Endothelial cell of umbilical vein (primary cell): ENCODE measurements around the gene SLC35E4. TPM values are rescaled to one million over a fixed set of nuclear protein-coding genes. Genes with fewer than 3 reads are reported as not detected.

Source experiments
- BruUV-seq: library from RNA; stranded (reverse); fragments of 400-500 nt; replicated peaks from 2 replicates; lab custom pipeline; 2021; lab: Mats Ljungman, UMichigan
- CTCF ChIA-PET: fragments of 300-600, 350-600 bp; sonication (Branson Sonifier 250); formaldehyde crosslinking; loops from one replicate; lab custom pipeline; 2021; ENCODE audit warnings: antibody characterized with exemption, inconsistent platforms; lab: Charles Lee
- POLR2A ChIA-PET: fragments of 300-600, 350-600 bp; sonication (Branson Sonifier 250); formaldehyde crosslinking; loops from one replicate; lab custom pipeline; 2021; ENCODE audit warnings: antibody characterized with exemption, inconsistent platforms; lab: Charles Lee
- DNase-seq: peaks from one replicate; pipeline ENCODE4 v3.0.0-alpha.2; 2011; ENCODE audit warnings: low read depth, low spot score
- FAIRE-seq: peaks from 2 replicates; lab custom pipeline; 2011; peaks lifted over from hg19 to GRCh38; lab: Jason Lieb, UNC
- H2AFZ ChIP-seq: 2 replicates; pipeline ENCODE4 v1.6.0; 2012; ENCODE audit warnings: low read depth, low read length, control low read depth, inconsistent platforms
- H3K27ac ChIP-seq: 2 replicates; pipeline ENCODE4 v1.5.1; 2011; ENCODE audit warnings: low read depth, mild to moderate bottlenecking, control low read depth, low read length, moderate library complexity; ENCODE audit not compliant: insufficient read depth
- H3K27me3 ChIP-seq, 2 experiments: 2 replicates each; pipeline versions ENCODE4 v1.6.0 to v1.6.1; 2011; ENCODE audit warnings: low read length in 2 of 2, mixed read lengths in 1 of 2; ENCODE audit not compliant: control insufficient read depth in 2 of 2, insufficient read depth in 2 of 2
- H3K36me3 ChIP-seq, 2 experiments: 2 replicates in 1 of 2; 3 replicates in 1 of 2; pipeline ENCODE4 v1.5.1; 2011; ENCODE audit warnings: low read length in 2 of 2, mild to moderate bottlenecking in 1 of 2, moderate library complexity in 1 of 2; ENCODE audit not compliant: control insufficient read depth in 2 of 2, insufficient read depth in 2 of 2; ENCODE audit errors: extremely low read depth in 1 of 2
- H3K4me1 ChIP-seq: 3 replicates; pipeline ENCODE4 v1.5.1; 2011; ENCODE audit warnings: mild to moderate bottlenecking, low read length; ENCODE audit not compliant: control insufficient read depth, insufficient read depth; ENCODE audit errors: extremely low read depth
- H3K4me2 ChIP-seq: 2 replicates; pipeline ENCODE4 v1.6.1; 2011; ENCODE audit warnings: low read length, control low read depth, mixed read lengths; ENCODE audit not compliant: insufficient read depth
- H3K4me3 ChIP-seq, 3 experiments: fragments of 200-600 bp in 1 of 3; sonication (generic), shearing (Covaris generic) in 1 of 3; replicated peaks in 1 of 3; 2 replicates each; pipeline ENCODE4 v1.5.1; 2011 to 2016; ENCODE audit warnings: control low read depth in 3 of 3, low read length in 3 of 3, mild to moderate bottlenecking in 2 of 3, inconsistent platforms in 1 of 3, low read depth in 1 of 3, moderate library complexity in 1 of 3; ENCODE audit not compliant: insufficient read depth in 1 of 3
- H3K79me2 ChIP-seq: 2 replicates; pipeline ENCODE4 v1.6.0; 2012; ENCODE audit warnings: low read length, inconsistent platforms; ENCODE audit not compliant: control insufficient read depth, insufficient read depth
- H3K9ac ChIP-seq: replicated peaks from 2 replicates; pipeline ENCODE3; 2011; ENCODE audit warnings: low read length, control low read depth; ENCODE audit not compliant: insufficient read depth; ENCODE audit errors: extremely low read depth
- H3K9me1 ChIP-seq: replicated peaks from 3 replicates; pipeline ENCODE4 v1.6.0; 2011; ENCODE audit warnings: mild to moderate bottlenecking, low read length; ENCODE audit not compliant: control insufficient read depth, insufficient read depth; ENCODE audit errors: extremely low read depth
- H3K9me3 ChIP-seq: replicated peaks from 2 replicates; pipeline ENCODE4 v1.5.1; 2012; ENCODE audit warnings: low read length, inconsistent platforms; ENCODE audit not compliant: control insufficient read depth, insufficient read depth
- H4K20me1 ChIP-seq: replicated peaks from 2 replicates; pipeline ENCODE3; 2011; ENCODE audit warnings: mild to moderate bottlenecking, low read length; ENCODE audit not compliant: control insufficient read depth, insufficient read depth; ENCODE audit errors: extremely low read depth
- CTCF ChIP-seq, 2 donors: IDR thresholded peaks; 1 replicate in 1 of 2; 2 replicates in 1 of 2; pipeline ENCODE4 v1.5.1; 2011; ENCODE audit warnings: low read length in 2 of 2, mild to moderate bottlenecking in 2 of 2, moderate library complexity in 2 of 2, control low read depth in 1 of 2, inconsistent platforms in 1 of 2, low read depth in 1 of 2; ENCODE audit not compliant: insufficient read depth in 1 of 2; ENCODE audit errors: extremely low read depth in 1 of 2
- EZH2 ChIP-seq: IDR thresholded peaks from 2 replicates; pipeline ENCODE4 v1.6.1; 2012; ENCODE audit warnings: borderline replicate concordance, low read depth, mild to moderate bottlenecking, moderate library complexity, low read length, inconsistent platforms; ENCODE audit not compliant: severe bottlenecking
- FOS ChIP-seq: IDR thresholded peaks from 2 replicates; pipeline ENCODE4 v1.6.1; 2011; ENCODE audit warnings: mild to moderate bottlenecking, low read length, moderate library complexity, borderline replicate concordance; ENCODE audit not compliant: insufficient read depth
- GATA2 ChIP-seq: IDR thresholded peaks from 2 replicates; pipeline ENCODE4 v1.7.0; 2011; ENCODE audit warnings: low read depth, mild to moderate bottlenecking, moderate library complexity, mixed read lengths, low read length; ENCODE audit not compliant: insufficient read length, insufficient read depth
- JUN ChIP-seq: IDR thresholded peaks from 2 replicates; pipeline ENCODE4 v1.6.1; 2011; ENCODE audit warnings: borderline replicate concordance, low read depth; ENCODE audit not compliant: insufficient read length, insufficient read depth
- MAX ChIP-seq: IDR thresholded peaks from 2 replicates; pipeline ENCODE4 v1.6.1; 2011; ENCODE audit not compliant: insufficient read depth, insufficient read length
- MYC ChIP-seq: IDR thresholded peaks from one replicate; pipeline ENCODE4 v1.6.1; 2011; ENCODE audit warnings: mild to moderate bottlenecking, low read depth, low read length
- POLR2A ChIP-seq: IDR thresholded peaks from 2 replicates; pipeline ENCODE4 v1.6.1; 2012; ENCODE audit warnings: low read depth, mild to moderate bottlenecking, control low read depth, low read length
- POLR2AphosphoS5 ChIP-seq: IDR thresholded peaks from 2 replicates; pipeline ENCODE4 v1.6.1; 2012; ENCODE audit warnings: low read depth, mild to moderate bottlenecking, control low read depth, low read length, moderate library complexity; ENCODE audit not compliant: insufficient read depth
- dilution Hi-C: fragments of 300-500 bp; cut with MboI; formaldehyde crosslinking; loops from one replicate; pipeline ENCODE4 v1.15.0; 2019; ENCODE audit warnings: low sequenced_read_pairs; ENCODE audit not compliant: extremely low pct_ligation_motif_present
- intact Hi-C: fragments of 100-400 bp; cut with micrococcal nuclease; formaldehyde crosslinking; loops from one replicate; pipeline ENCODE4 v1.10.0; 2022
- polyA plus RNA-seq, 4 experiments: library from polyadenylated mRNA; depleted of rRNA in 3 of 4; stranded (reverse) in 3 of 4; unstranded in 1 of 4; fragments of >200 nt; gene quantifications; 2 replicates each; pipeline versions ENCODE4 v1.2.1 to v1.2.3, GENCODE V29; 2011 to 2012; ENCODE audit warnings: missing spikeins in 1 of 4
- total RNA-seq: library from RNA; stranded (reverse); gene quantifications from 2 replicates; pipeline ENCODE4 v1.2.3, GENCODE V29; 2021

SLC35E4 gene
- total and polyA plus RNA-seq, 2 donors (not counting 3 experiments of a cell fraction or from before 2014, with no cell fraction given): 10.7 to 15.3 TPM

DNA sequence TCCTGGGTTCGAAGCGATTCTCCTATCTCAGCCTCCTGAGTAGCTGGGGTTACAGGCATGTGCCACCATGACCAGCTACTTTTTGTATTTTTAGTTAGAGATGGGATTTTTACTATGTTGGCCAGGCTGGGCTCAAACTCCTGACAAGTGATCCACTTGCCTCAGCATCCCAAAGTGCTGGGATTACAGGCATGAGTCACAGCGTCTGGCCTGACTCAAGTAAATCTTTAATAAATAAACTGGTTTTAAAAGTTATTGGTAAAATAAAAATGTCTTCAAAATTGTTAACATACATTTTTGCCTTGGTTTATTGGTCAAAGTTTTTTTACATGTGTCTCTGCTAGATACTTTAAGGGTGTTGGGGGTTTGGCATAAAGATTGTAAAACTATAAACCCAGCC is 36.6 kb upstream of the SLC35E4 start:
- intact Hi-C loops (no loop called here), dilution Hi-C loops (no loop called here)
- H3K79me2 ChIP-seq: no peaks in the 10 kb centered on the region
- no peaks in the 10 kb centered on the region for H4K20me1 ChIP-seq
- no TSS peak for BruUV-seq
- FAIRE-seq: no peak
- H3K9me3 ChIP-seq: no peaks in the 10 kb centered on the region
- no peak overlapping the region for H3K4me2 ChIP-seq
- DNase-seq: no peak
- no peak overlapping the region for H2AFZ ChIP-seq
- H3K27me3 ChIP-seq: no peaks in the 10 kb centered on the region
- ChIA-PET CTCF (no interaction called here), POLR2A (no interaction called here)
- H3K36me3 ChIP-seq: peaks cover 0 to 2% of the 10 kb centered on the region in 2 experiments
- H3K4me1 ChIP-seq: no peaks in the 10 kb centered on the region
- H3K4me3 ChIP-seq: no peak overlapping the region
- TF ChIP-seq MYC: no peak
- no peak for TF ChIP-seq MAX
- no peak for TF ChIP-seq FOS
- TF ChIP-seq POLR2A: no peak
- TF ChIP-seq GATA2: no peak
- no peak for TF ChIP-seq POLR2AphosphoS5
- H3K27ac ChIP-seq: no peak overlapping the region
- no peaks in the 10 kb centered on the region for H3K9me1 ChIP-seq
- H3K9ac ChIP-seq: no peak overlapping the region

- dilution Hi-C loops: no loop called here
Observed at GRCh38 chr22:30600921-30601320, 34.7 kb upstream of the SLC35E4 start.

More at GRCh38 chr22:30600921-30601320, 34.7 kb upstream of the SLC35E4 start:
- Histone ChIP-seq H3K79me2 (no peaks in the 10 kb centered on the region), H3K4me3 (no peak overlapping the region), H2AFZ (no peak overlapping the region), H4K20me1 (no peaks in the 10 kb centered on the region), H3K27ac (no peak overlapping the region), H3K9ac (no peak overlapping the region), H3K27me3 (no peaks in the 10 kb centered on the region), H3K9me1 (no peaks in the 10 kb centered on the region), H3K9me3 (no peaks in the 10 kb centered on the region), H3K4me2 (no peak overlapping the region), H3K4me1 (peaks cover 4% of the 10 kb centered on the region), H3K36me3 (peaks cover 0 to 2% of the 10 kb centered on the region in 2 experiments)
- BruUV-seq: no TSS peak
- CTCF ChIA-PET: interaction anchor here (1.0 to 2.2 kb wide), 6 partner anchors 9 to 174 kb away, joined by 3 to 12 read pairs (median 8); partner anchors contain the start of genes PES1 and SLC35E4
- DNase-seq: no peak
- POLR2A ChIA-PET: no interaction called here
- FAIRE-seq: no peak
- intact Hi-C loops: loop anchor here (10.0 kb wide), 1 partner anchor 176 kb away; the partner anchor contains the start of gene MTFP1
- TF ChIP-seq FOS (no peak), MAX (no peak), MYC (no peak), GATA2 (no peak), POLR2AphosphoS5 (no peak), EZH2 (no peak), POLR2A (no peak), JUN (no peak), CTCF (IDR thresholded peaks at IDR 0.05; ENCODE audit: extremely low read depth in 1 of 2, insufficient read depth in 1 of 2, low read depth in 1 of 2, low read length in 2 of 2) (no peak)
